ENCODE data around the gene ZNF165. TPM values are rescaled to one million over a fixed set of nuclear protein-coding genes. Genes with fewer than 3 reads are reported as not detected.
"Not testable (repeated sequence)": the region's sequence is repeated elsewhere in the genome, so short reads cannot be mapped to it uniquely, and the experiment has no call there.

Gene ZNF165
- total and polyA plus RNA-seq, 8 donors, result 2.4 to 4.2 (median 3.2) TPM

DNA sequence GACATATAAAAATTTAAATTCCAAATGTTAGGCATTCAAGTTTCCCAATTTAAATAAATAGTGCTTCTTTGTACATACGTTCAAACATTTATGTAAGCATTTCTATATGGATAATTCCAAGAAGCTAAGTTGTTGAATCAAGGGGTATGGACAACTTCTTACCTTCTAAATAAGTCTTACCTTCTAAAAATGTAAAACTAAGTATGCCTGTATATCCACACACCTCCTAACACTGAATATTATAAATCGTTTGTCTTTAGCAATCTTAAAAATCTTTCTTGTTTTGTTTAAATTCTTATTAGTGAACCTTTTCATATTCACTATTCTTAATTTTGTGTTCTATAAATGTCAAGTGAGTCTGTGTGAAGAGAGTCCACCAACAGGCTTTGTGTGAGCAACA is 41.5 kb downstream of the ZNF165 start:
- Histone ChIP-seq H3K9me3 (no peaks in the 10 kb centered on the region), H3K4me3 (no peak overlapping the region), H3K4me1 (peaks cover 5 to 20% of the 10 kb centered on the region in 2 donors), H3K36me3 (peaks cover 0 to 53% of the 10 kb centered on the region in 2 donors), H3K27ac (no peak overlapping the region), H3K27me3 (no peaks in the 10 kb centered on the region)
- DNase-seq (no peak), ATAC-seq (no peak)
- intact Hi-C loops (cut with DNase I), result no loop called here
- TF ChIP-seq, protein P1, sequence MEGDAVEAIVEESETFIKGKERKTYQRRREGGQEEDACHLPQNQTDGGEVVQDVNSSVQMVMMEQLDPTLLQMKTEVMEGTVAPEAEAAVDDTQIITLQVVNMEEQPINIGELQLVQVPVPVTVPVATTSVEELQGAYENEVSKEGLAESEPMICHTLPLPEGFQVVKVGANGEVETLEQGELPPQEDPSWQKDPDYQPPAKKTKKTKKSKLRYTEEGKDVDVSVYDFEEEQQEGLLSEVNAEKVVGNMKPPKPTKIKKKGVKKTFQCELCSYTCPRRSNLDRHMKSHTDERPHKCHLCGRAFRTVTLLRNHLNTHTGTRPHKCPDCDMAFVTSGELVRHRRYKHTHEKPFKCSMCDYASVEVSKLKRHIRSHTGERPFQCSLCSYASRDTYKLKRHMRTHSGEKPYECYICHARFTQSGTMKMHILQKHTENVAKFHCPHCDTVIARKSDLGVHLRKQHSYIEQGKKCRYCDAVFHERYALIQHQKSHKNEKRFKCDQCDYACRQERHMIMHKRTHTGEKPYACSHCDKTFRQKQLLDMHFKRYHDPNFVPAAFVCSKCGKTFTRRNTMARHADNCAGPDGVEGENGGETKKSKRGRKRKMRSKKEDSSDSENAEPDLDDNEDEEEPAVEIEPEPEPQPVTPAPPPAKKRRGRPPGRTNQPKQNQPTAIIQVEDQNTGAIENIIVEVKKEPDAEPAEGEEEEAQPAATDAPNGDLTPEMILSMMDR (IDR thresholded peaks at IDR 0.05), result no peak

DNA sequence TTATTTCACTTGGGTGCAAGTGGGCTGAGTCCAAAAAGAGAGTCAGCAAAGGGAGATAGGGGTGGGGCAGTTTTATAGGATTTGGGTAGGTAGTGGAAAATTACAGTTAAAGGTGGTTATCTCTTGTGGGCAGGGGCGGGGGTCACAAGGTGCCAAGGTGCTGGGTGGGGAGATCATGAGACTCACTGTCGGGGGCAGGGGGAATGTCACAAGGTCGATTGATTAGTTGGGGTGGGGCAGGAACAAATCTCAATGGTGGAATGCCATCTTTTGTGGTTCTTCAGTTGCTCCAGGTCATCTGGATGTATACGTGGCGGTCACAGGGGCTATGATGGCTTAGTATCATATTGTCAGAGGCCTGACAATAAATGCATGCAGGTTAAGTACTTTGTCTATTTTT is 41.9 kb downstream of the ZNF165 start:
- H3K27me3 ChIP-seq; ATAC-seq; H3K4me3 ChIP-seq; H3K9me3 ChIP-seq; H3K27ac ChIP-seq; intact Hi-C loops (cut with DNase I): not testable (repeated sequence)
- H3K4me1 ChIP-seq, result peaks cover 5 to 20% of the 10 kb centered on the region in 2 donors
- peak in 1 of 4 donors; percentile 10 for DNase-seq
- H3K36me3 ChIP-seq, result peaks cover 0 to 56% of the 10 kb centered on the region in 2 donors

DNA sequence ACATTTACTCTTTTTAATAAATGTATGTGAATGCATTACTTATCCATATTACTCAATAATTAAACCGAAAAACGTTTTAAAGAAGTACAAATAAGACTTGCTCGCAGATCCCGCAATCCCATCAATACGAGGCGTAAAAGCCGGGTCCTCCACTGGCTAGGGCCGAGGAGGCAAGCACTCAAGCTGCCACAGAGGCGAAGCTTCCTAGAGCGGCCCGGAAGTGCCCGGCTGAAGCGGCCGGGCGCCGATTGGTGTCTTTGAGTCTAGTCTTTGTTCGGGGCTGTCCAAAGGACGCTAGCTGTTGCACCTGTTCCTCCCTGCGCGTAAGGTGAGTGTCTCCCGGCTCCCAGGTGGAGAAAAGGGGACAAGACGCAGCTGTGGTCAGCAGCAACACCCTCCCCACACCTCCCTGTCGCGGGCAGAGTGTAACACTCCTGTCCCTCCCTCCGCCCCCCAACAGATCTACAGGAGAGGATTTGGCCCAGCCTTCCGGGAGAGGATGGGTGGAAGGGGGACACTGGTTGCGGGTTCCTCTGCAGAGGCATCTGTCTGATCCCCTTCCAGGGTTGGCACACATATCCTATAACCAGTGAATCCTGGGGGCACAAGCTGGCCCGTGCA is 44.1 kb downstream of the ZNF165 start, which contains the start of gene ZSCAN16:
ZSCAN16 (plus strand) TSS at position 260 of the 621 bp plus-strand sequence. CDS start 835 bp downstream, outside the sequence.
- Histone ChIP-seq H3K4me1 (peaks cover 5 to 20% of the 10 kb centered on the region in 2 donors), H3K4me3 (peak within 1 kb of the TSS; percentile 41 to 68), H3K27me3 (no peaks in the 10 kb centered on the region), H3K9me3 (no peaks in the 10 kb centered on the region), H3K27ac (peak within 1 kb of the TSS; percentile 61 to 71), H3K36me3 (peaks cover 0 to 56% of the 10 kb centered on the region in 2 donors)
- intact Hi-C loops (cut with DNase I), result no loop called here
- TF ChIP-seq, protein P1 (IDR thresholded peaks at IDR 0.05), result no peak
- peak; percentile 100 for ATAC-seq
- peak; percentile 59 to 95 (median 84) for DNase-seq

DNA sequence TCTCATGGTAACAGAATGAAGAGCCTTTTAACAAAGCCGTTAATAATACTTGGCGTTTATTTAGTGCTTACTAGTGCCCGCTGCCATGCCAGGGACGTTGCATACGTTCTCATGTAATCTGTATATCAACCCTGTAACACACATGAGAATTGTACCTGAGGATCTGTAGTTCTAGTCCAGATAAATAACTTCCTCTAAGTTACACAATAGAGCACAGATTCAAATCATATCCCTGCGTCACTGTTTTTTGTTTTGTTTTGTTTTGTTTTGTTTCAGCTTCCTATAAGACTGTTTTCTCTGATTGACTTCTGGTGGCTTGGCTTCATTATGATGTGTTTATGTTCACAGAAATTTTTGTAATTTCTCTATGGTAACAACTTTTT is 44.6 kb downstream of the ZNF165 start:
- Histone ChIP-seq H3K36me3 (peaks cover 0 to 56% of the 10 kb centered on the region in 2 donors), H3K27ac (peak overlapping the region; percentile 61 to 71), H3K27me3 (no peaks in the 10 kb centered on the region), H3K4me1 (peaks cover 5 to 20% of the 10 kb centered on the region in 2 donors), H3K9me3 (no peaks in the 10 kb centered on the region), H3K4me3 (peak overlapping the region; percentile 41 to 68)
- peak; percentile 21 for ATAC-seq
- no peak for DNase-seq
- TF ChIP-seq, protein P1 (IDR thresholded peaks at IDR 0.05), result no peak
- intact Hi-C loops (cut with DNase I), result no loop called here

DNA sequence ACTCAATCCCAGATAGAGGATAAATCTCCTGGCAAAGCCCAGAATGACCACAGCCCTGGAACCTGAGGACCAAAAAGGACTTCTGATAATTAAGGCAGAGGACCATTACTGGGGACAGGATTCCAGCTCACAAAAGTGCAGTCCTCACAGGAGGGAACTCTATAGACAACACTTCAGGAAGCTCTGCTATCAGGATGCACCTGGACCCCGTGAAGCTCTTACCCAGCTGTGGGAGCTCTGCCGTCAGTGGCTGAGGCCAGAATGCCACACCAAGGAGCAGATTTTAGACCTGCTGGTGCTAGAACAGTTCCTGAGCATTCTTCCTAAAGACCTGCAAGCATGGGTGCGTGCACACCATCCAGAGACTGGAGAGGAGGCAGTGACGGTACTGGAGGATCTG is 45.0 kb downstream of the ZNF165 start:
- H3K27ac ChIP-seq, result peak overlapping the region in 1 of 2 donors; percentile 71
- peaks cover 0 to 56% of the 10 kb centered on the region in 2 donors for H3K36me3 ChIP-seq
- H3K4me1 ChIP-seq, result peaks cover 5 to 20% of the 10 kb centered on the region in 2 donors
- TF ChIP-seq, protein P1 (IDR thresholded peaks at IDR 0.05), result no peak
- no peak for ATAC-seq
- H3K9me3 ChIP-seq, result no peaks in the 10 kb centered on the region
- DNase-seq, result peak in 1 of 4 donors; percentile 17
- H3K27me3 ChIP-seq, result no peaks in the 10 kb centered on the region
- H3K4me3 ChIP-seq, result no peak overlapping the region
- intact Hi-C loops (cut with DNase I), result no loop called here
